Measurements from ENCODE around the gene ARFGEF2. TPM values are rescaled to one million over a fixed set of nuclear protein-coding genes. Genes with fewer than 3 reads are reported as not detected.

Gene ARFGEF2
- total RNA-seq, 1 donor from 2014 or later = 32.9 TPM

GRCh38 chr20:48879612-48880245, 41.8 kb upstream of the ARFGEF2 start:
- Histone ChIP-seq H3K4me1 (peaks cover 6% of the 10 kb centered on the region), H3K9me3 (no peaks in the 10 kb centered on the region), H3K36me3 (no peaks in the 10 kb centered on the region), H3K27ac (no peak overlapping the region), H3K27me3 (ENCODE audit: low read depth) (no peaks in the 10 kb centered on the region), H3K4me3 (no peak overlapping the region)
- DNase-seq (no peak), ATAC-seq (no peak)
- intact Hi-C loops (cut with DNase I) = no loop called here
- TF ChIP-seq CTCF (IDR thresholded peaks at IDR 0.05) = no peak

GRCh38 chr20:48880331-48880730, 41.2 kb upstream of the ARFGEF2 start:
- Histone ChIP-seq H3K36me3 (no peaks in the 10 kb centered on the region), H3K9me3 (no peaks in the 10 kb centered on the region), H3K27ac (no peak overlapping the region), H3K4me3 (no peak overlapping the region), H3K4me1 (peaks cover 6% of the 10 kb centered on the region), H3K27me3 (ENCODE audit: low read depth) (no peaks in the 10 kb centered on the region)
- no peak for DNase-seq
- no peak for TF ChIP-seq CTCF (IDR thresholded peaks at IDR 0.05)
- no peak for ATAC-seq
- intact Hi-C loops (cut with DNase I) = no loop called here

- no peaks in the 10 kb centered on the region for H3K9me3 ChIP-seq
- no peaks in the 10 kb centered on the region for H3K27me3 ChIP-seq (ENCODE audit: low read depth)
- no peak for TF ChIP-seq CTCF (IDR thresholded peaks at IDR 0.05)
- intact Hi-C loops (cut with DNase I) = no loop called here
- H3K36me3 ChIP-seq = no peaks in the 10 kb centered on the region
- ATAC-seq (no peak), DNase-seq (no peak)
- no peak overlapping the region for H3K4me3 ChIP-seq
- H3K27ac ChIP-seq = no peak overlapping the region
- peaks cover 6% of the 10 kb centered on the region for H3K4me1 ChIP-seq
Observed at GRCh38 chr20:48880981-48881657, 40.4 kb upstream of the ARFGEF2 start.

- no peaks in the 10 kb centered on the region for H3K9me3 ChIP-seq
- intact Hi-C loops (cut with DNase I) = no loop called here
- peaks cover 7% of the 10 kb centered on the region for H3K4me1 ChIP-seq
- no peak for TF ChIP-seq CTCF (IDR thresholded peaks at IDR 0.05)
- H3K4me3 ChIP-seq = no peak overlapping the region
- H3K36me3 ChIP-seq = no peaks in the 10 kb centered on the region
- ATAC-seq (no peak), DNase-seq (no peak)
- no peaks in the 10 kb centered on the region for H3K27me3 ChIP-seq (ENCODE audit: low read depth)
- no peak overlapping the region for H3K27ac ChIP-seq
Observed at GRCh38 chr20:48885237-48885636, 36.3 kb upstream of the ARFGEF2 start.

GRCh38 chr20:48886194-48886593, 35.3 kb upstream of the ARFGEF2 start:
- TF ChIP-seq CTCF (IDR thresholded peaks at IDR 0.05) = no peak
- Histone ChIP-seq H3K4me1 (peaks cover 7% of the 10 kb centered on the region), H3K4me3 (no peak overlapping the region), H3K27ac (no peak overlapping the region), H3K9me3 (no peaks in the 10 kb centered on the region), H3K27me3 (ENCODE audit: low read depth) (no peaks in the 10 kb centered on the region), H3K36me3 (no peaks in the 10 kb centered on the region)
- intact Hi-C loops (cut with DNase I) = no loop called here
- no peak for DNase-seq
- ATAC-seq = no peak

All from lower lobe of right lung (tissue), 2 donors.